Large intestine (tissue), 3 donors: Measurements from ENCODE around the gene ATG14. TPM values are rescaled to one million over a fixed set of nuclear protein-coding genes. Genes with fewer than 3 reads are reported as not detected.

Experiments
- DNase-seq, 2 donors: peaks; one replicate each; pipeline versions ENCODE4 v3.0.0 to v3.0.0-alpha.2; 2013
- H3K27ac ChIP-seq: one replicate; pipeline ENCODE4 v1.5.1; 2013; ENCODE audit warnings: low read length
- H3K27me3 ChIP-seq: 2 replicates; pipeline ENCODE4 v1.6.1; 2013; ENCODE audit warnings: low read length; ENCODE audit not compliant: control insufficient read depth, insufficient read depth
- H3K36me3 ChIP-seq: 2 replicates; pipeline ENCODE4 v1.6.1; 2013; ENCODE audit warnings: low read length; ENCODE audit not compliant: control insufficient read depth, insufficient read depth
- H3K4me1 ChIP-seq: one replicate; pipeline ENCODE4 v1.6.1; 2013; ENCODE audit warnings: low read length; ENCODE audit not compliant: control insufficient read depth, insufficient read depth
- H3K4me3 ChIP-seq: one replicate; pipeline ENCODE4 v1.5.1; 2013; ENCODE audit warnings: low read length
- H3K9me3 ChIP-seq: one replicate; pipeline ENCODE4 v1.6.1; 2013; ENCODE audit warnings: mild to moderate bottlenecking, low read depth, low read length, moderate library complexity; ENCODE audit not compliant: control insufficient read depth
- WGBS: methylation state at CpG from one replicate; pipeline ENCODE4 v1.1.5; 2013; ENCODE audit warnings: low lambda C conversion rate; ENCODE audit not compliant: insufficient coverage; 5-methylcytosine and 5-hydroxymethylcytosine counted together
- polyA plus RNA-seq: library from polyadenylated mRNA; unstranded; fragments of 120-200 nt; gene quantifications from one replicate; pipeline ENCODE4 v1.2.1, GENCODE V29; 2013

The ATG14 gene
- polyA plus RNA-seq, 1 donor, result 18.2 TPM

DNA sequence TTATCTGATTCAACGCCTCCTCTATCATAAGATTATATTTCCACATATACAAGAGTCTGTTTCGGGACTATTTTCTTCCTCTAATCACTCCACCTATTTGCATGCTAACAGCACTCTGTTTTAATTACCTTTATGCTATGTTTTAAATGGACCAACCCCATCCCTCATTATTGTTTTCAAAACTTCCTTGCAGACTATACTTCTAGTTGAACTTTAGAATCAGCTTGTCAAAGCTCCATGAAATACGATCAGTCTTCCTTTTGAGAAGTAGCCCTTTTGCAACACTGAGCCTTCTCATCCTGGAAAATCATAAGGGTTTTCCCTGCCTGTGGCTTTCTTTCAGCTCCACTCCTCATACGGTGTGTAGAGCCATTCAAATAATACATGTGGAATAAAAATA is 36.9 kb downstream of the ATG14 start:
- Histone ChIP-seq H3K27me3 (no peaks in the 10 kb centered on the region), H3K9me3 (no peaks in the 10 kb centered on the region), H3K36me3 (peaks cover 45% of the 10 kb centered on the region), H3K4me3 (no peak overlapping the region), H3K27ac (no peak overlapping the region), H3K4me1 (no peaks in the 10 kb centered on the region)
- WGBS, result 100% methylated on average over 1 of the region's 4 CpGs
- no peak for DNase-seq

DNA sequence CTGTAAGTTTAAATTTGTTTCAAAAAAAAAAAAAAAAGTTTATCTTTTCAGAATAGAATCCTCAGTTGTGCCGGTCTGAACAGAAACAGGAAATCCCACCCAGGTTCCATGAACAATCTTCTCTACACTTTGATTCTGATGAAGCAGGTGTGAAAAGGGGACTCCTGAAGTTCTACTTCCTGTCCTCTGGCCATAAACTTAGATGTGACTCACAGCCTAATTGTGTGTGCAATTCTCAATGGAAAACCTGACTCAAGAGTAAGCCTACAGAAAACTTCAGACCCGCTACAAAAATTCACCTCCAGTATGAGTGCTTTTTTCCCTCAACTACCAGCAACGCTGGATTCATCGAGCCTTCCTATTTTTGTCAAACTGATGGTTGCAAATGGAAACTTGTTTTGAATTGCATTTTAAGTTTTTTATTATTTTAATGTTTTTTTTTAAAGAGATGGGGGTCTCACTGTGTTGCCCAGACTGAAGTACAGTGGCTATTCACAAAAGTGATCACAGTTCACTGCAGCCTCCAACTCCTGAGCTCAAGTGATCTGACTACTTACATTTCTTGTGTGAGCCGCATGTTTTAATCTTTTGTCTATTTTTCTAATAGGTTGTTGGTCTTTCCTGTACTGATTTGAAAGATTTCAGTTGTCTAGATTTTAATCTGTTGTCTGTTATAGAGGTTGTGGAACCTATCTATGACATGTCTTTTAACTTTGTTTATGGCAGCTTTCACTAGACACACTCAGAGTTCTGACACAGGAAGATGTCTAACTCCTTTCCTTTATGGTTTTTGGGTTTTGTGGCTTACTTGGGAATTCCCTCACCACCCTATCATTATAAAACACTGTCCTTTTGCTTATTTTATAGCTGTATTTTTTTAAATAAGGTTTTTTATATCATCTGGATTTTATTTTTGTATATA is 37.6 kb downstream of the ATG14 start:
- Histone ChIP-seq H3K27me3 (no peaks in the 10 kb centered on the region), H3K27ac (no peak overlapping the region), H3K4me3 (no peak overlapping the region), H3K9me3 (no peaks in the 10 kb centered on the region), H3K36me3 (peaks cover 46% of the 10 kb centered on the region), H3K4me1 (no peaks in the 10 kb centered on the region)
- DNase-seq, result no peak
- WGBS, result 90% methylated on average over 2 of the region's 5 CpGs

DNA sequence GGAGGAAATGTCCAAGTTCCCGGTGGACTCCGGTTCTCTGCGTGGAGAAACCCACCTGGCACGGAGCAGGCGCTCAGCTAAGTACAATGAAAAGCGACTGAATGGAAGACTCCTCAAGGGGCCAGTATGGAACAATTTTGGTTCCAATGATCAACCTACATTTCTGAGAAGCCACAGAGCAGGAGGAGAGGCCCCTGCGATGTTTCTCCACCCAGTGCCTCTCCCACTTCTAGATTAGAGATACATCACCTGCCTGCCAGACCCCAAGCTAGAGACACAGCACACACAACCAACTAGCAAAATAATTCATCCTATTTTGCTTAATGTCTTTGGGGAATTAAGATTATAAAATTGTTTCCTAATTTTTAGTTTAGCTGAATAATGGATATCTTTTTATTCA is 38.8 kb downstream of the ATG14 start:
- H3K9me3 ChIP-seq, result no peaks in the 10 kb centered on the region
- no peak overlapping the region for H3K27ac ChIP-seq
- H3K27me3 ChIP-seq, result no peaks in the 10 kb centered on the region
- no peak for DNase-seq
- no peak overlapping the region for H3K4me3 ChIP-seq
- H3K36me3 ChIP-seq, result peaks cover 41% of the 10 kb centered on the region
- no peaks in the 10 kb centered on the region for H3K4me1 ChIP-seq
- no CpG with 5 or more reads among the region's 7 CpGs for WGBS

DNA sequence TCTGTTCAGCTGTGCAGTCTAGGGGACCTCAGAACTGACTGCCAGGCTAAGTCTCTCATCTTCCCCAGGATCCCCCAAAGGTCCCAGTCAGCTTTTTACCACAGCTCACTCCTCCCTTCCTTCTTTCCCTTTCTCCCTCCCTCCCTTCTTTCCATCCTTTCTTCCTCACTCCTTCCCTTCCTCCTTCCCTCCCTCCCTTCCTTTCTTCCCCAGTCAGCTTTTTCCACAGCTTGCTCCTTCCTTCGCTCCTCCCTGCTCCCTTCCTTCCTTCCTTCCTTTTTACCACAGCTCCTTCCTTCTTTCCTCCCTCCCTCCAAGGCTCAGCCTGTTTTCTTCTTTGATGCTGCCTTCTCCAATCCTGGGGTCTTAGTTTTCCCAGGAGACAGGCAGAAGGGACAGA is 39.2 kb downstream of the ATG14 start:
- 100% methylated on average over 1 of the region's 1 CpG for WGBS
- no peak overlapping the region for H3K4me3 ChIP-seq
- no peaks in the 10 kb centered on the region for H3K9me3 ChIP-seq
- H3K36me3 ChIP-seq, result peaks cover 41% of the 10 kb centered on the region
- no peaks in the 10 kb centered on the region for H3K4me1 ChIP-seq
- H3K27me3 ChIP-seq, result no peaks in the 10 kb centered on the region
- H3K27ac ChIP-seq, result no peak overlapping the region
- no peak for DNase-seq

DNA sequence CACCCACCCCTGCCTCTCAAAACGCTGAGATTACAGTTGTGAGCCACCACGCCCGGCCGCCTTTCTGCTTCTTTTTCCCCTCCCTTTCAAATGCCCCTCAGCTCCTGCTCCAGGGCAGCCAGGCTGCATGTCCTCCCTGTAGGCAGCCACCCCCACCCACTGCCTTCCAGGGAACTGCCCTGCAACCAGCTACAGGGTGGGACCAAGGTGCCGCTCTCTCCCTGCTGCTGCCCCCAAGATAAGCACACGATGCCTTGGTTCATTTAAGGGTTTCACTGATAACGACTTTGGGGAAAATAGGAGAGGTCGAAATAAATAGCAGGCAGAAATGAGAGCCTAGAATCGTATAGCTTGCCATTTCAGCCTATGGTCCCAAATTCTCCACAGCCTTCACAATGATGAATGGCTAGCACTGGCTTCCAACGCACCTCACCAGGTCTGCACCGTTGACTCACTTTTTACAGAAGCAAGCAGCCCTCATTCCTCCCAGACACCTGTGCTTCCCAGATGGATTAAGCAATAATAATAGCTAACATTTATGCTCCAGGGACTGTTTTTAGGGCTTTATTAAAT is 40.7 kb downstream of the ATG14 start:
- Histone ChIP-seq H3K9me3 (no peaks in the 10 kb centered on the region), H3K27me3 (no peaks in the 10 kb centered on the region), H3K36me3 (peaks cover 28% of the 10 kb centered on the region), H3K27ac (no peak overlapping the region), H3K4me3 (no peak overlapping the region), H3K4me1 (no peaks in the 10 kb centered on the region)
- WGBS, result no CpG with 5 or more reads among the region's 11 CpGs
- no peak for DNase-seq

DNA sequence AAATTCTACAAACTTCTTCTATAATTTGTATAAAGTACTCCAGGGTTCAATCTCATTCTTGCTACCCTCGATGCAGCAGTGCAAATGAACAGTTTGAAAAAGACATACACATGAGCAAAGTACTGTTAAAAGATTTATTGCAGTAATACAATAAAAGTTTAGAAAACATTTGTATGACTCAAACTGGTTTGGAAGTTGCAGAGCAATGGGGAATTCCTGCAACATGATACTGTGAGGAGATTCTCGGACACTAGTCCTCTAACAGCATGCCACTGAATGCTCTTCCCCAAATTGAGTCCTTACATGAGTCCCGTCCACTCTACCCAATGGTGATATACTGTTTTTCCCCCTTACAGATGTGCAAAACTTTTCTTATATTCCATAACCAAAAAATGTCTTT is 45.4 kb downstream of the ATG14 start:
- no peak for DNase-seq
- Histone ChIP-seq H3K36me3 (peaks cover 23% of the 10 kb centered on the region), H3K4me1 (no peaks in the 10 kb centered on the region), H3K27me3 (no peaks in the 10 kb centered on the region), H3K27ac (no peak overlapping the region), H3K9me3 (no peaks in the 10 kb centered on the region), H3K4me3 (no peak overlapping the region)
- WGBS, result no CpG with 5 or more reads among the region's 3 CpGs

DNA sequence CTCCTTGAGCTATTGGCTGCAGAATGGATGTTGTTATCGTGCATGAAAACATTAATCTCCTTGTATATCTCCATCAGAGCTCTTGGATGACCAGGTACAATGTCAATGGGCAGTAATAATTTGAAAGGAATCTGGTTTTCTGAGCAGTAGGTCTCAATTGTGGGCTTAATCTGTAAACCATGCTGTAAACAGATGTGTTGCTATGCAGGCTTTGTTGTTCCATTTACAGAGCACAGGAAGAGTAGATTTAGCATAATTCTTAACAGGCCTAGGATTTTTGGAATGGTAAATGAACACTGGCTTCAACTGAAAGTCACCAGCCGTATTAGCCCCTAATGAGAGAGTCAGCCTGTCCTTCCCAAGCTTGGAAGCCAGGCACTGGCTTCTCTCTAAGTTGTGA is 50.4 kb downstream of the ATG14 start:
- 100% methylated on average over 1 of the region's 2 CpGs for WGBS
- Histone ChIP-seq H3K27ac (no peak overlapping the region), H3K36me3 (peaks cover 9% of the 10 kb centered on the region), H3K27me3 (no peaks in the 10 kb centered on the region), H3K9me3 (no peaks in the 10 kb centered on the region), H3K4me3 (no peak overlapping the region), H3K4me1 (no peaks in the 10 kb centered on the region)
- DNase-seq, result no peak

DNA sequence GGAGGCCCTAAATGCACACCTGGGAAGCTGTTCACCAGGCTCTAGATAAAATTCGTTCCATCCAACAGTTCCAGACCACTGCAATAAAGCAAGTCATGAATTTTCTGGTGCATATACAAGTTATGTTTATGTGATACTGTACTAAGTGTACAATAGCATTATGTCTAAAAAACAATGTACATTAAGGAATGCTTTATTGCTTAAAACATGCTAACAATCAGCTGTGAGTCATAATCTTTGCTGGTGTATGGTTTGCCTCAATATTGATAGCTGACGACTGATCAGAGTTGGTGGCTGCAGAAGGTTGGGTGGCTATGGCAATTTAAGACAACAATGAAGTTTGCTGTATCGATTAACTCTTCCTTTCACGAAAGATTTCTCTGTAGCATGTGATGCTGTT is 52.3 kb downstream of the ATG14 start:
- Histone ChIP-seq H3K27me3 (no peaks in the 10 kb centered on the region), H3K4me3 (no peak overlapping the region), H3K36me3 (peaks cover 12% of the 10 kb centered on the region), H3K9me3 (no peaks in the 10 kb centered on the region), H3K27ac (no peak overlapping the region), H3K4me1 (peaks cover 2% of the 10 kb centered on the region)
- DNase-seq, result no peak
- 100% methylated on average over 2 of the region's 4 CpGs for WGBS

DNA sequence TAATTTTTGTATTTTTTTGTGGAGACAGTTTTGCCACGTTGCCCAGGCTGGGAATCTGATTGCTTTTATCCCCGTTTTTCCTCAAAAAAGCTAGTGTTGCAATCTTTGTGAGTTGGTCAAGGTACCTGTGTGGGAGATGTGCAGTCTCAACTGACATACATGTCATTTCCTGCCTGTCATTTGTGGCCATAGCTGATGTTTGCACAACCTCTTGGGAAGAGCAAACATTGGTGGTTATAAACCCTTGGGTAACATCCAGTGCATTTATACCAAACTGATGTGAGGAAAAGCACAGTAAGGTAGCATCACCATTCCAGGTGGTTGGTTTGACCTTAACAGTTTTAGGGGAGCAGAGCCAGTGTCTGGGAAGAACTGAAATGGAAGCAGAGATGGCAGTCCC is 54.7 kb downstream of the ATG14 start:
- Histone ChIP-seq H3K4me1 (peaks cover 2% of the 10 kb centered on the region), H3K27me3 (no peaks in the 10 kb centered on the region), H3K36me3 (peaks cover 24% of the 10 kb centered on the region), H3K4me3 (no peak overlapping the region), H3K9me3 (no peaks in the 10 kb centered on the region), H3K27ac (no peak overlapping the region)
- no CpG with 5 or more reads among the region's 2 CpGs for WGBS
- DNase-seq, result no peak

DNA sequence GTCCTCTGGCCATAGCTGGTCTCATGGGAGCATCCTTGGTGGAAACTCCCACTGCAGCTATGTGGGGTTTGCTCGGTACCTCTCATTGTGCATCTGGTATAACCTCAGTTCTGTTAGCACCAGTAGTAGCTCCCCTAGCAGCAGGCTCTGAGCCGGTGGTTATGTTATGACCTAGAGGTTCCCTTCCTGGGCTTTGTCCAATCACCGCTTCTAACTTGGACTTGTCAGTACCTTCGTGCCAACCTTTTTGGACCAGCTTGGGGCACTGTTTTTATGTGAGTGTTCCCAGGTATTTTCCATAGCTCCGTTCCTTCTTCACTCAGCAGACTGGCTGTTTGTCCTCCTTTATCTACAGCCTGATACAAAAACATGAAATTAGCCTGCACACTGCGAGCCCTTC is 55.7 kb downstream of the ATG14 start:
- Histone ChIP-seq H3K27ac (no peak overlapping the region), H3K9me3 (no peaks in the 10 kb centered on the region), H3K4me1 (peaks cover 2% of the 10 kb centered on the region), H3K36me3 (peaks cover 34% of the 10 kb centered on the region), H3K4me3 (no peak overlapping the region), H3K27me3 (no peaks in the 10 kb centered on the region)
- WGBS, result no CpG with 5 or more reads among the region's 6 CpGs
- DNase-seq, result no peak
